SK-N-SH (cell line): ENCODE results near the gene GGTLC1.

Experiments used
- CTCF ChIP-seq: fragments of 200-600 bp; sonication (generic); IDR thresholded peaks from 2 replicates; pipeline ENCODE4 v1.6.1; 2017; ENCODE audit warnings: antibody characterized with exemption, mild to moderate bottlenecking, moderate library complexity
- EP300 ChIP-seq, 2 experiments: IDR thresholded peaks; 2 replicates each; pipeline versions ENCODE4 v1.4.0 to v1.6.1; 2012; ENCODE audit warnings: borderline replicate concordance in 1 of 2, low read depth in 1 of 2, low read length in 1 of 2
- TF ChIP-seq, protein P1 (sequence below): fragments of 150-350 bp; IDR thresholded peaks from 2 replicates; pipeline ENCODE4 v1.6.1; 2017; ENCODE audit warnings: antibody characterized with exemption, low read length, low read depth, borderline replicate concordance

GRCh38 chr20:23998392-23998791 lies 9.8 kb upstream of the GGTLC1 start:
- TF ChIP-seq CTCF (no peak), EP300 (IDR thresholded peaks at IDR 0.05; ENCODE audit: borderline replicate concordance in 1 of 2, low read depth in 1 of 2, low read length in 1 of 2) (no peak)
- TF ChIP-seq, protein P1, sequence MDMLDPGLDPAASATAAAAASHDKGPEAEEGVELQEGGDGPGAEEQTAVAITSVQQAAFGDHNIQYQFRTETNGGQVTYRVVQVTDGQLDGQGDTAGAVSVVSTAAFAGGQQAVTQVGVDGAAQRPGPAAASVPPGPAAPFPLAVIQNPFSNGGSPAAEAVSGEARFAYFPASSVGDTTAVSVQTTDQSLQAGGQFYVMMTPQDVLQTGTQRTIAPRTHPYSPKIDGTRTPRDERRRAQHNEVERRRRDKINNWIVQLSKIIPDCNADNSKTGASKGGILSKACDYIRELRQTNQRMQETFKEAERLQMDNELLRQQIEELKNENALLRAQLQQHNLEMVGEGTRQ = no peak
